NCI-H748 treated with DMSO at 0.1 percent for 48 hours (cell line): ENCODE measurements around the gene COL15A1.

Experiments
- DNase-seq: peaks from one replicate; lab custom pipeline; 2025; lab: John Stamatoyannopoulos, UW

COL15A1 gene

GRCh38 chr9:98949565-98949964 lies 5.9 kb downstream of the COL15A1 start:
- DNase-seq: no peak

GRCh38 chr9:98950262-98950661 lies 6.6 kb downstream of the COL15A1 start:
- DNase-seq: no peak

GRCh38 chr9:98951967-98952366 lies 8.3 kb downstream of the COL15A1 start:
- DNase-seq: no peak

- DNase-seq: no peak
Observed at GRCh38 chr9:98953581-98954243, 10.0 kb downstream of the COL15A1 start.

- no peak for DNase-seq
Observed at GRCh38 chr9:98954244-98954610, 10.5 kb downstream of the COL15A1 start.

- DNase-seq: no peak
Observed at GRCh38 chr9:98955259-98955658, 11.6 kb downstream of the COL15A1 start.

GRCh38 chr9:98957826-98958225 lies 14.1 kb downstream of the COL15A1 start:
- DNase-seq: no peak

GRCh38 chr9:98958271-98958984 lies 14.7 kb downstream of the COL15A1 start:
- no peak for DNase-seq

GRCh38 chr9:98960409-98960808 lies 16.7 kb downstream of the COL15A1 start:
- no peak for DNase-seq

- no peak for DNase-seq
Observed at GRCh38 chr9:98961513-98962180, 17.9 kb downstream of the COL15A1 start.

- no peak for DNase-seq
Observed at GRCh38 chr9:98962181-98962560, 18.5 kb downstream of the COL15A1 start.

GRCh38 chr9:98962861-98963260 lies 19.2 kb downstream of the COL15A1 start:
- no peak for DNase-seq

- no peak for DNase-seq
Observed at GRCh38 chr9:98964201-98964600, 20.5 kb downstream of the COL15A1 start.

GRCh38 chr9:98964911-98965336 lies 21.2 kb downstream of the COL15A1 start:
- no peak for DNase-seq

GRCh38 chr9:98966676-98967075 lies 23.0 kb downstream of the COL15A1 start:
- DNase-seq: no peak

- DNase-seq: no peak
Observed at GRCh38 chr9:98967257-98967656, 23.6 kb downstream of the COL15A1 start.

- DNase-seq: no peak
Observed at GRCh38 chr9:98967680-98968079, 24.0 kb downstream of the COL15A1 start.

GRCh38 chr9:98968601-98969337 lies 25.1 kb downstream of the COL15A1 start:
- no peak for DNase-seq

- no peak for DNase-seq
Observed at GRCh38 chr9:98970532-98971041, 26.9 kb downstream of the COL15A1 start.

- no peak for DNase-seq
Observed at GRCh38 chr9:98971168-98971914, 27.6 kb downstream of the COL15A1 start.

GRCh38 chr9:98971915-98972223 lies 28.2 kb downstream of the COL15A1 start:
- no peak for DNase-seq

GRCh38 chr9:98972716-98973115 lies 29.0 kb downstream of the COL15A1 start:
- DNase-seq: no peak
